Upper lobe of right lung (tissue), 1 donor: ENCODE measurements around the gene MRRF. TPM values are rescaled to one million over a fixed set of nuclear protein-coding genes. Genes with fewer than 3 reads are reported as not detected.
A peak's percentile ranks its signal among the peaks of the same experiment; 100 is the strongest.

Experiments used
- ATAC-seq: fragments of 200-7000 bp; cut with Tn5 transposase; one replicate; pipeline ENCODE4 v1.9.1; 2020; ENCODE audit warnings: mild to moderate bottlenecking, moderate library complexity
- DNase-seq: peaks from one replicate; pipeline ENCODE4 v3.0.0-alpha.2; 2020
- H3K27ac ChIP-seq: fragments of 200-600 bp; one replicate; pipeline ENCODE4 v1.8.0; 2022
- H3K27me3 ChIP-seq: fragments of 200-600 bp; one replicate; pipeline ENCODE4 v1.8.0; 2022; ENCODE audit warnings: mild to moderate bottlenecking
- H3K36me3 ChIP-seq: fragments of 200-600 bp; one replicate; pipeline ENCODE4 v1.8.0; 2022
- H3K4me1 ChIP-seq: fragments of 200-600 bp; one replicate; pipeline ENCODE4 v1.8.0; 2022
- H3K4me3 ChIP-seq: fragments of 200-600 bp; one replicate; pipeline ENCODE4 v1.8.0; 2022; ENCODE audit warnings: mild to moderate bottlenecking
- H3K9me3 ChIP-seq: fragments of 200-600 bp; one replicate; pipeline ENCODE4 v1.8.0; 2022
- CTCF ChIP-seq: fragments of 200-600 bp; IDR thresholded peaks from one replicate; pipeline ENCODE4 v1.8.0; 2022; ENCODE audit warnings: antibody characterized with exemption
- intact Hi-C: fragments of 100-400 bp; cut with DNase I; formaldehyde crosslinking; loops from one replicate; pipeline ENCODE4 v1.11.0; 2022
- total RNA-seq: library from RNA; stranded (reverse); fragmentation: NEBNext Ultra II Directional; extraction: Animal tissue kit (Norgen Biotek cat#: 25700); gene quantifications from one replicate; pipeline ENCODE4 v1.2.1, GENCODE V29; 2021
- donor health status: DM: no; HTN: yes; CAD: no; lungs with severe emphysema.

MRRF gene
- total RNA-seq, 1 donor from 2014 or later, result 31.9 TPM

- Histone ChIP-seq H3K36me3 (peaks cover 47% of the 10 kb centered on the region), H3K4me3 (no peak overlapping the region), H3K27ac (no peak overlapping the region), H3K27me3 (no peaks in the 10 kb centered on the region), H3K9me3 (no peaks in the 10 kb centered on the region), H3K4me1 (peaks cover 34% of the 10 kb centered on the region)
- TF ChIP-seq CTCF, result no peak
- intact Hi-C loops, result no loop called here
- DNase-seq, result peak; percentile 69
- ATAC-seq, result peak; percentile 54
Observed at GRCh38 chr9:122261469-122261881, 3.2 kb upstream of the MRRF start.

- no peak for ATAC-seq
- H3K27me3 ChIP-seq, result no peaks in the 10 kb centered on the region
- intact Hi-C loops, result no loop called here
- DNase-seq, result no peak
- no peak overlapping the region for H3K4me3 ChIP-seq
- peaks cover 47% of the 10 kb centered on the region for H3K36me3 ChIP-seq
- H3K4me1 ChIP-seq, result peaks cover 34% of the 10 kb centered on the region
- H3K9me3 ChIP-seq, result no peaks in the 10 kb centered on the region
- TF ChIP-seq CTCF, result no peak
- no peak overlapping the region for H3K27ac ChIP-seq
Observed at GRCh38 chr9:122262073-122262472, 2.6 kb upstream of the MRRF start.

GRCh38 chr9:122263699-122264349, 858 bp upstream of the MRRF start:
- TF ChIP-seq CTCF, result no peak
- no peaks in the 10 kb centered on the region for H3K9me3 ChIP-seq
- H3K27me3 ChIP-seq, result no peaks in the 10 kb centered on the region
- ATAC-seq, result no peak
- peaks cover 34% of the 10 kb centered on the region for H3K4me1 ChIP-seq
- peaks cover 32% of the 10 kb centered on the region for H3K36me3 ChIP-seq
- H3K4me3 ChIP-seq, result peak overlapping the region; percentile 84
- intact Hi-C loops, result no loop called here
- peak overlapping the region; percentile 97 for H3K27ac ChIP-seq
- DNase-seq, result no peak

- peaks cover 34% of the 10 kb centered on the region for H3K4me1 ChIP-seq
- peak; percentile 11 for ATAC-seq
Observed at GRCh38 chr9:122265149-122265915, 650 bp downstream of the MRRF start.

More at GRCh38 chr9:122265149-122265915, 650 bp downstream of the MRRF start:
- intact Hi-C loops, result no loop called here
- Histone ChIP-seq H3K9me3 (no peaks in the 10 kb centered on the region), H3K27ac (peak overlapping the region; percentile 97), H3K27me3 (no peaks in the 10 kb centered on the region), H3K4me3 (peak overlapping the region; percentile 84), H3K36me3 (peaks cover 16% of the 10 kb centered on the region)
- no peak for TF ChIP-seq CTCF
- DNase-seq, result no peak
